HG02763 (cell line): ENCODE data around the gene HOXB3.
"Not testable (repeated sequence)": the region's sequence is repeated elsewhere in the genome, so short reads cannot be mapped to it uniquely, and the experiment has no call there.

ENCODE experiments used
- ATAC-seq: cut with Tn5 transposase; IDR thresholded peaks from one replicate; pipeline ENCODE4 v1.9.1; 2021; ENCODE audit warnings: mild to moderate bottlenecking, moderate library complexity; ENCODE audit not compliant: unreplicated experiment

The HOXB3 gene

GRCh38 chr17:48509708-48510107 lies 80.3 kb downstream of the HOXB3 start:
- not testable (repeated sequence) for ATAC-seq

- ATAC-seq = no peak
These were observed 83.8 kb downstream of the HOXB3 start for GRCh38 chr17:48506246-48506645.

- peak; percentile 74 for ATAC-seq
These were observed 84.3 kb downstream of the HOXB3 start for GRCh38 chr17:48505788-48506187.

- no peak for ATAC-seq
These were observed 85.1 kb downstream of the HOXB3 start for GRCh38 chr17:48504953-48505352.

- no peak for ATAC-seq
These were observed 86.3 kb downstream of the HOXB3 start for GRCh38 chr17:48503747-48504146.

GRCh38 chr17:48502901-48503300 lies 87.1 kb downstream of the HOXB3 start:
- no peak for ATAC-seq

GRCh38 chr17:48502312-48502711 lies 87.7 kb downstream of the HOXB3 start:
- ATAC-seq = no peak

- ATAC-seq = no peak
These were observed 89.3 kb downstream of the HOXB3 start for GRCh38 chr17:48500435-48501426.

- no peak for ATAC-seq
These were observed 90.2 kb downstream of the HOXB3 start for GRCh38 chr17:48499735-48500434.

- ATAC-seq = no peak
These were observed 90.8 kb downstream of the HOXB3 start for GRCh38 chr17:48499248-48499647.
